Activated CD4-positive, alpha-beta T cell treated with anti-CD3 and anti-CD28 coated beads for 36 hours (primary cell): ENCODE data around the gene DUSP18. TPM values are rescaled to one million over a fixed set of nuclear protein-coding genes. Genes with fewer than 3 reads are reported as not detected.

Source experiments
- ATAC-seq: fragments of 200-7000 bp; cut with Tn5 transposase; one replicate; pipeline ENCODE4 v1.10.0; 2021; ENCODE audit warnings: mild to moderate bottlenecking, moderate library complexity
- CTCF ChIA-PET: fragments of 350-600 bp; sonication (Branson Sonifier 250); formaldehyde crosslinking; loops from one replicate; lab custom pipeline; 2021; ENCODE audit warnings: antibody characterized with exemption; lab: Charles Lee
- POLR2A ChIA-PET: fragments of 350-600 bp; sonication (Branson Sonifier 250); formaldehyde crosslinking; loops from one replicate; lab custom pipeline; 2021; ENCODE audit warnings: antibody characterized with exemption, inconsistent platforms; lab: Charles Lee
- DNase-seq: peaks from one replicate; pipeline ENCODE4 v3.0.0-alpha.2; 2020
- H3K27ac Mint-ChIP-seq: one replicate; pipeline ENCODE4 v1.8.0; 2021; ENCODE audit warnings: mixed read lengths
- H3K27me3 Mint-ChIP-seq: one replicate; pipeline ENCODE4 v1.8.0; 2021; ENCODE audit warnings: mixed read lengths
- H3K36me3 Mint-ChIP-seq: one replicate; pipeline ENCODE4 v1.8.0; 2021; ENCODE audit warnings: low read depth, mixed read lengths
- H3K4me1 Mint-ChIP-seq: one replicate; pipeline ENCODE4 v1.8.0; 2021; ENCODE audit warnings: mixed read lengths
- H3K4me3 Mint-ChIP-seq: one replicate; pipeline ENCODE4 v1.8.0; 2021; ENCODE audit warnings: mild to moderate bottlenecking, moderate library complexity, mixed read lengths
- H3K9me3 Mint-ChIP-seq: one replicate; pipeline ENCODE4 v1.8.0; 2021; ENCODE audit warnings: low read depth, mixed read lengths
- intact Hi-C, 2 experiments: fragments of 100-400 bp; cut with DNase I in 1 of 2; cut with micrococcal nuclease in 1 of 2; formaldehyde crosslinking; loops; one replicate each; pipeline versions ENCODE4 v1.14.2 to v1.15.1; 2022 to 2024; cut with DNase I, micrococcal nuclease
- total RNA-seq, 2 experiments: library from RNA; stranded (reverse); gene quantifications; one replicate each; pipeline ENCODE4 v1.2.3, GENCODE V29; 2021

Gene DUSP18
- total RNA-seq, 2 experiments from 2014 or later: 7.8 to 8.5 TPM

- ATAC-seq: no peak
- Mint-ChIP-seq H3K36me3 (peaks cover 3% of the 10 kb centered on the region), H3K4me3 (no peak overlapping the region), H3K4me1 (peaks cover 19% of the 10 kb centered on the region), H3K9me3 (no peaks in the 10 kb centered on the region), H3K27ac (no peak overlapping the region), H3K27me3 (no peaks in the 10 kb centered on the region)
- intact Hi-C loops: no loop called here
- CTCF ChIA-PET: no interaction called here
- POLR2A ChIA-PET: no interaction called here
- DNase-seq: no peak
Observed at GRCh38 chr22:30654361-30654760, 13.3 kb downstream of the DUSP18 start.

DNA sequence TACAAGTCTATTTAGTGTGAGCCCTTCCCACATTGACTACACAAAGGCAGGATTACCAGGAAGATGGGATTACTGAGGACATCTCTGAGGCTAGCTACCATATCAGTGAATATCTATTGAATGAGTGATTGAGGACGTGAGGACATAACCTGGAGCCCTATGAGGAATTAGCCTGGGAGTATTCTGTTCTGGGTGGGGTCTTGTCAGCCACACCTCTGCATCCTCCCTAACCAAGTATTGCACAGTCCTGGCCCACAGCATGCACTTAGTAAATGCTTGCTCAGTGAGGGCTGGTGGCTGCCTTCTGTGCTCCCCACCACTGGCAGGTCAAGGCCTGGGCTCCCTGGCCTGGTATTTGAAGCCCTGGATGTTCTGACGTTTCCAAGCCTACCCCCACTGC lies 14.8 kb downstream of the DUSP18 start:
- peaks cover 26% of the 10 kb centered on the region for H3K4me1 Mint-ChIP-seq
- CTCF ChIA-PET: no interaction called here

DNA sequence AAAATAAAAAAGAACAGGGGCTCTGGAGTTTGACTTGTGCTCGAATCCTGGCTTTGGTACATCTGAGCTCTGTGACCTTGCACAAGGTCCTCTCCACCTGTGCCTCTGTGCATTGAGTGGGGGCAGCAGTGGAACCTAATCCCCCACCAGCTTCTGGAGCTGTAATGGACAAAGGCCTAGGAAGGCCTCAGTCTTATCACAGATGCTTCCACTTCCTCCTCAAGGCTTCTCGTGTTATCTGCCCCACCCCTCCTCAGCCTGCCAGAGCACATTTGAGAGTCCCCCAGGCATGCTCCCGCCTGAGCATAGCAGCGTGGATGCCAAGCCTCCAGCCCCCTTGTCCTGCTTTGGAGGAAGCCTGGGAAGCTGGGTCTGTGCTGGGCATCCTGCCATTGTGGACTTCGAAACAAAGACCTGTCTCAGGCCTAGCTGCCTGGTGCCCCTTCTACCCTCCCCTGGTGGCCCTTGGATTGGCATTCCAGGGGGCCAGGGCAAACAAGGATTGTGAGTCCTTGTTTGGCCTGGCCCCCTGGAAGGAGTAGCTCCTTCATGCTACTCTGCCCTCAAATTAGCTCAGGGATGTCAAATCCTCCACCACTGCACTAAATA lies 17.1 kb downstream of the DUSP18 start:
- DNase-seq: no peak
- ChIA-PET CTCF (interaction anchor here (0.6 to 2.1 kb wide), 9 partner anchors 16 to 112 kb away, joined by 3 to 13 read pairs (median 4); partner anchors contain the start of gene SLC35E4), POLR2A (interaction anchor here (0.5 to 1.5 kb wide), 2 partner anchors 11 to 16 kb away, joined by 3 read pairs; no protein-coding TSS in a partner anchor)
- intact Hi-C loops: no loop called here
- Mint-ChIP-seq H3K27ac (no peak overlapping the region), H3K4me1 (peaks cover 26% of the 10 kb centered on the region), H3K36me3 (peaks cover 5% of the 10 kb centered on the region), H3K9me3 (no peaks in the 10 kb centered on the region), H3K27me3 (no peaks in the 10 kb centered on the region), H3K4me3 (no peak overlapping the region)
- ATAC-seq: no peak

More for the DNA sequence above, 14.8 kb downstream of the DUSP18 start:
- H3K4me3 Mint-ChIP-seq: no peak overlapping the region
- no peak for DNase-seq
- intact Hi-C loops: no loop called here
- peaks cover 4% of the 10 kb centered on the region for H3K36me3 Mint-ChIP-seq
- ATAC-seq: no peak
- no peaks in the 10 kb centered on the region for H3K27me3 Mint-ChIP-seq
- no peaks in the 10 kb centered on the region for H3K9me3 Mint-ChIP-seq
- POLR2A ChIA-PET: no interaction called here
- H3K27ac Mint-ChIP-seq: no peak overlapping the region

DNA sequence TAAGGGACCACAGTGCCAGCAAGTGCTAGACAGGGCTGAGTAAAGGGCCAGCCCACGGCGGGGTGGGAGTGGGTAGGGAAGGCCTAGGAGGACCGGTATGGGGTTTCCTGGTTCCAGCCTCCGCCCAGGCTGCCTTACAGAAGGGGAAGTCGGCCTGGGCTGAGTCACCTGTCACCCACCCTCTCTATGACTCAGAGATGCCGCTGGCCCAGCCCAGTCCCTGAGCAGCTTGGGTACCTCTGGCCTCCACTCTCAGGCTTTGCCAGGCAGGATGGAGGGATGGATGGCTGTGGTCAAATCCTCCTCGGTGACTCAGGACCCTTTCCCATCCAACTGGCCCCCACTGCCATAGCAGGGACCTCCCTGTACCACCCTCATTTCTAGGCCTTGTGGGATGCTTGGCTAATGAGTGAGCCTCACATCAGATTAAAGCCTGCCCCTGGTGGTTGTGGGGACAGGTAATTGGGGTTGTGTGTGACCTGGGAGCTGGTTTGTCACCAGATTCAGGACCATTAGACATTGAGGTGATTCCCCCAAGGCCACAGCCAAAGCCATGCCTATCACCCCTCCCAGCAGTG lies 18.2 kb downstream of the DUSP18 start:
- POLR2A ChIA-PET: interaction anchor here (0.6 to 1.5 kb wide), 4 partner anchors 10 to 648 kb away, joined by 3 read pairs; no protein-coding TSS in a partner anchor
- DNase-seq (peak; percentile 95), ATAC-seq (peak; percentile 99)
- intact Hi-C loops: loop anchor here (1.0 to 10.0 kb wide), 5 partner anchors 14 to 1835 kb away; partner anchors contain the start of genes DUSP18 (in 2 of the 2), SLC35E4 (in 2 of the 2) and OSBP2 (in 1 of the 2)
- H3K4me1 Mint-ChIP-seq: peaks cover 32% of the 10 kb centered on the region
- peaks cover 5% of the 10 kb centered on the region for H3K36me3 Mint-ChIP-seq
- no peaks in the 10 kb centered on the region for H3K27me3 Mint-ChIP-seq
- peak overlapping the region; percentile 75 for H3K27ac Mint-ChIP-seq
- H3K4me3 Mint-ChIP-seq: no peak overlapping the region
- CTCF ChIA-PET: interaction anchor here (0.5 to 2.1 kb wide), 13 partner anchors 11 to 637 kb away, joined by 3 to 13 read pairs (median 4); partner anchors contain the start of genes SLC35E4 and SMTN
- no peaks in the 10 kb centered on the region for H3K9me3 Mint-ChIP-seq

DNA sequence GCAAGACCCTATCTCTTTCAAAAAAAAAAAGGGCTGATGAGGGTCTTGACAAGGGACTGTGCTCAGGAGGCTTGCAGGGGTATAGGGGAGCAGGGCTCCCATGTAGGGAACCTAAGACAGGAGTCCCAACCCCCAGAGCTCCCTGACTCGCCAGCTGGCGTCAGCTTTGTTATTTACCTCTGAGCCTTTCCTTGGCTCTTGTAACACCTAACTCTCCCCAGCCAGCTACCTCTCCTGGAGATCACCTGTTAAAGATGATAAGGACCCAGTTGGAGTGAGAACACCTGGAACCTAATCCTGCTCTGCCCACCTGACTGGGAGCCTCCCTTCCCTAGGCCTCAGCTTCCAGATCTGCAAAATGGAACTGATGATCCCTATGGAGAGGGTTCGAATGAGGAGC lies 18.9 kb downstream of the DUSP18 start:
- Mint-ChIP-seq H3K27ac (peak overlapping the region; percentile 75), H3K4me3 (no peak overlapping the region), H3K4me1 (peaks cover 38% of the 10 kb centered on the region), H3K9me3 (no peaks in the 10 kb centered on the region), H3K27me3 (no peaks in the 10 kb centered on the region), H3K36me3 (peaks cover 3% of the 10 kb centered on the region)
- intact Hi-C loops: loop anchor here (1.0 to 10.0 kb wide), 5 partner anchors 14 to 1836 kb away; partner anchors contain the start of genes DUSP18 (in 2 of the 2), SLC35E4 (in 2 of the 2) and OSBP2 (in 1 of the 2)
- ChIA-PET CTCF (interaction anchor here (0.7 to 2.0 kb wide), 4 partner anchors 12 to 106 kb away, joined by 3 to 8 read pairs (median 6); partner anchors contain the start of gene SLC35E4), POLR2A (interaction anchor here (0.8 to 1.5 kb wide), 2 partner anchors 18 to 641 kb away, joined by 3 read pairs; no protein-coding TSS in a partner anchor)
- peak; percentile 20 for DNase-seq
- ATAC-seq: no peak

GRCh38 chr22:30647536-30647935 lies 20.1 kb downstream of the DUSP18 start:
- ChIA-PET CTCF (no interaction called here), POLR2A (no interaction called here)
- intact Hi-C loops: loop anchor here in 1 of 2 experiments (10.0 kb wide), 1 partner anchor 1837 kb away; no protein-coding TSS in a partner anchor
- Mint-ChIP-seq H3K27me3 (no peaks in the 10 kb centered on the region), H3K4me1 (peaks cover 44% of the 10 kb centered on the region), H3K4me3 (no peak overlapping the region), H3K36me3 (peaks cover 3% of the 10 kb centered on the region), H3K27ac (no peak overlapping the region), H3K9me3 (no peaks in the 10 kb centered on the region)
- DNase-seq: no peak
- ATAC-seq: no peak

DNA sequence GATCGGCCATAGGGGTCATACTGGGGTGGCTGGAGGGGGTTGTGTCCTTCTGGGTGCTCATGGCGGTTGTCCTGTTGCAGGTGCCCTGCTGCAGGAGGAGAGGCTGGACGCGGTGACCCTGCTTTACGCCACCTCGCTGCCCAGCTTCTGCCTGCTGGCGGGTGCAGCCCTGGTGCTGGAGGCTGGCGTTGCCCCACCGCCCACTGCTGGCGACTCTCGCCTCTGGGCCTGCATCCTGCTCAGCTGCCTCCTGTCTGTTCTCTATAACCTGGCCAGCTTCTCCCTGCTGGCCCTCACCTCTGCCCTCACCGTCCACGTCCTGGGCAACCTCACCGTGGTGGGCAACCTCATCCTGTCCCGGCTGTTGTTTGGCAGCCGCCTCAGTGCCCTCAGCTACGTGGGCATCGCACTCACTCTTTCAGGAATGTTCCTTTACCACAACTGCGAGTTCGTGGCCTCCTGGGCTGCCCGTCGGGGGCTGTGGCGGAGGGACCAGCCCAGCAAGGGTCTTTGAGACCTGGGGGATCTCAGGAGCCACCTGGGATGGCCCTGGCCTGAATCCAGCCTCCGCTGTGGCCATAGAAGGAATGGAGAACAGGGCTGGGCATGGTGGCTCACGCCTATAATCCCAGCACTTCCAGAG lies 21.0 kb downstream of the DUSP18 start:
- Mint-ChIP-seq H3K27ac (no peak overlapping the region), H3K9me3 (no peaks in the 10 kb centered on the region), H3K4me3 (no peak overlapping the region), H3K36me3 (peaks cover 3% of the 10 kb centered on the region), H3K4me1 (peaks cover 41% of the 10 kb centered on the region), H3K27me3 (no peaks in the 10 kb centered on the region)
- ATAC-seq (no peak), DNase-seq (no peak)
- POLR2A ChIA-PET: interaction anchor here (0.8 kb wide), 1 partner anchor 21 kb away, joined by 3 read pairs; no protein-coding TSS in a partner anchor
- intact Hi-C loops: loop anchor here in 1 of 2 experiments (10.0 kb wide), 1 partner anchor 1838 kb away; no protein-coding TSS in a partner anchor
- CTCF ChIA-PET: interaction anchor here (1.4 kb wide), 1 partner anchor 12 kb away, joined by 4 read pairs; the partner anchor contains the start of gene SLC35E4

DNA sequence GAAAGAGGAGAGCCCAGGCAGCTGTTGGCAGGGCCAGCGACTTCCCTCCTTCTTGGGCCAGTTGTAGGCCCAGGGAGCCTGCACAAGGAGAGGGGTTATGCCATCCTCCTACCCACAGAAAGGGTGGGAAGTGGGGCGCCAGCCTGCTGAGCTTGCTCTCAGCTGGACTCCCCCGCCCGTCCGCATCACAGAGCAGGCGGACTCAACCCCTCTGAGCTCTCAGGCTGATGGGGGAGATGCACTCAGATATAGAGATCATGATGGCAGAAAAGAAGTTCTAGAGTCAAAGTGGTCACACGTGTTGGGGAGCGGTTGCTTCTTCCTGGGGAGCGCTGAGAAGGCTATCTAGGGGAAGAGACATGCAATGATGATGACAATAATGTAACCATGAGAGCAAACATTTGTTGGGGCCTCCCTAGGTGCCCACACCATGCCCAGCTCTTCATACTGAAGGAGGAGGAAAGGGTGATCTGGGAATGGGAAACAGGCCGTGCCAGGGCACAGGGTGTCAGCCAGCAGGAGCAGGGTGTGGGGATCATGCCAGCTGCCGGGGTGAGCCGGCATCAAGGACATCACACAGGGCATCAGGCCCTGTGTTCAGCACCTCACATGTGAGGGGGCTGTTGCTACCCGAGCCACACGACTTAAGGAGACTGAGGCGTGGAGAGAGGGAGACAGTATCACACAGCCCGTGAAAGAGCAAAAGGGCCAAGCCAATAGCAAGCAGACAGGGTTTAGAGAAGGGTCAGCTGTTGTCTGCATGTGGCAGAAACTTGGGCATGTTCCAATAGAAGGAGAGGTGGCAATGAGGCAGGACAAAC lies 24.4 kb downstream of the DUSP18 start:
- ChIA-PET POLR2A (interaction anchor here (0.7 to 1.4 kb wide), 3 partner anchors 7 to 100 kb away, joined by 4 to 9 read pairs (median 6); partner anchors contain the start of genes SLC35E4 and TCN2), CTCF (interaction anchor here (0.6 to 2.2 kb wide), 6 partner anchors 9 to 362 kb away, joined by 3 to 10 read pairs (median 6); partner anchors contain the start of genes DUSP18 and SLC35E4)
- Mint-ChIP-seq H3K4me3 (peak overlapping the region; percentile 8), H3K27me3 (no peaks in the 10 kb centered on the region), H3K4me1 (peaks cover 24% of the 10 kb centered on the region), H3K9me3 (peaks cover 4% of the 10 kb centered on the region), H3K27ac (peak overlapping the region; percentile 84), H3K36me3 (peaks cover 7% of the 10 kb centered on the region)
- no peak for DNase-seq
- no peak for ATAC-seq
- intact Hi-C loops: loop anchor here in 1 of 2 experiments (10.0 kb wide), 1 partner anchor 1842 kb away; no protein-coding TSS in a partner anchor

GRCh38 chr22:30640839-30641430 lies 26.7 kb downstream of the DUSP18 start:
- H3K9me3 Mint-ChIP-seq: peaks cover 4% of the 10 kb centered on the region
- H3K4me1 Mint-ChIP-seq: peaks cover 36% of the 10 kb centered on the region
- H3K27me3 Mint-ChIP-seq: no peaks in the 10 kb centered on the region
- H3K36me3 Mint-ChIP-seq: peaks cover 7% of the 10 kb centered on the region
- H3K27ac Mint-ChIP-seq: no peak overlapping the region
- POLR2A ChIA-PET: interaction anchor here (0.6 kb wide), 1 partner anchor 50 kb away, joined by 3 read pairs; no protein-coding TSS in a partner anchor
- ATAC-seq (no peak), DNase-seq (no peak)
- CTCF ChIA-PET: interaction anchor here (0.6 kb wide), 1 partner anchor 966 kb away, joined by 3 read pairs; no protein-coding TSS in a partner anchor
- H3K4me3 Mint-ChIP-seq: no peak overlapping the region
- intact Hi-C loops: loop anchor here in 1 of 2 experiments (10.0 kb wide), 1 partner anchor 1844 kb away; no protein-coding TSS in a partner anchor

DNA sequence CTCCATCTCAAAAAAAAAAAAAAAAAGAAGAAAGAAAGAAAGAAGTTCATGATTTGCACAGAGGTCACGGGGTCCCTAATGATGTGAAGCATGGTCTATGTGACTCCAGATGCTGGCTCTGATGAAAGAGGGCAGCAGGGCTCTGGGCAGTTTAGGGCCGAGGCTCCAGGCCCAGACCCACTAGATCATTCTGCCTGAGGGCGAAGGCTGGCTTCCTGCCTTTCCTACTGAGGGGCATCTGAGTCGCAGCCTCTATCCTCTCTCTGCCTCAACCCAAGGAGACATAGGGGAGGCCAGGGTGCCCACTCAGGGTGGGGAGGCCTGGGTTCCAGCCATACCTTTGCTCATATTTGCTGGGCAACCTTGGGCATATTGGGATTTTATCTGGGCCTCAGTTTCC lies 27.3 kb downstream of the DUSP18 start:
- peaks cover 7% of the 10 kb centered on the region for H3K36me3 Mint-ChIP-seq
- ChIA-PET CTCF (no interaction called here), POLR2A (interaction anchor here (0.6 kb wide), 1 partner anchor 9 kb away, joined by 3 read pairs; no protein-coding TSS in a partner anchor)
- peaks cover 4% of the 10 kb centered on the region for H3K9me3 Mint-ChIP-seq
- H3K4me1 Mint-ChIP-seq: peaks cover 37% of the 10 kb centered on the region
- no peak overlapping the region for H3K4me3 Mint-ChIP-seq
- ATAC-seq: no peak
- no peak overlapping the region for H3K27ac Mint-ChIP-seq
- no peaks in the 10 kb centered on the region for H3K27me3 Mint-ChIP-seq
- intact Hi-C loops: loop anchor here in 1 of 2 experiments (10.0 kb wide), 1 partner anchor 1844 kb away; no protein-coding TSS in a partner anchor
- no peak for DNase-seq
